NB4 (cell line): ENCODE data around the gene DNAJC7.
"Not testable (repeated sequence)": the region's sequence is repeated elsewhere in the genome, so short reads cannot be mapped to it uniquely, and the experiment has no call there.

Experiments used
- CTCF ChIP-seq: IDR thresholded peaks from one replicate; pipeline ENCODE4 v1.5.1; 2012; ENCODE audit warnings: low read depth, low read length
- POLR2A ChIP-seq: IDR thresholded peaks from 2 replicates; pipeline ENCODE4 v1.6.1; 2011; ENCODE audit warnings: mild to moderate bottlenecking; ENCODE audit not compliant: insufficient read length; ENCODE audit errors: extremely low read depth
- TF ChIP-seq, protein P1 (sequence below): IDR thresholded peaks from 2 replicates; pipeline ENCODE4 v1.6.1; 2011; ENCODE audit warnings: low read depth, low read length

DNA sequence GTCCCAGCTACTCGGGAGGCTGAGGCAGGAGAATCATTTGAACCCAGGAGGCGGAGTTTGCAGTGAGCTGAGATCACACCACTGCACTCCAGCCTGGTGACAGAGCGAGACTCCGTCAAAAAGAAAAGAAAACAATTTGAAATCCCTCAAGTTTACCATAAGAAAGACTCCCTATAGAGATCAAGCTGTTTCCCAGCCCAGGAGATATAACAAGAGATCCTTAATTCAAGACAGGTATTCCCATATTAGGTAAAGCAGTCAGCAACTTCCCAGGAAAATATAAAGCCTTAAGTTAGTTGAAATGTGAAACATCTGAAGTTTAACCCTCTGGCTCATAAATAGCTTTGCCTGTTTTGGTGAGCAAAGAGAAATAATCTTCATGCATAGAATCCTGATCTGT lies 4.9 kb downstream of the DNAJC7 start:
- TF ChIP-seq CTCF, POLR2A: not testable (repeated sequence)
- TF ChIP-seq, protein P1, sequence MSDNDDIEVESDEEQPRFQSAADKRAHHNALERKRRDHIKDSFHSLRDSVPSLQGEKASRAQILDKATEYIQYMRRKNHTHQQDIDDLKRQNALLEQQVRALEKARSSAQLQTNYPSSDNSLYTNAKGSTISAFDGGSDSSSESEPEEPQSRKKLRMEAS = not testable (repeated sequence)
